ENCODE results near the gene SLC19A1.

GRCh38 chr21:45504021-45504515 lies 38.2 kb downstream of the SLC19A1 start:
- TF ChIP-seq CTCF (IDR thresholded peaks at IDR 0.05) (no peak), POLR2A (IDR thresholded peaks at IDR 0.05) (no peak)
